ENCODE measurements around the gene MICU2. TPM values are rescaled to one million over a fixed set of nuclear protein-coding genes. Genes with fewer than 3 reads are reported as not detected.

MICU2 gene
- total and polyA plus RNA-seq, 3 donors from 2014 or later: 43.2 to 98.9 (median 81.1) TPM

DNA sequence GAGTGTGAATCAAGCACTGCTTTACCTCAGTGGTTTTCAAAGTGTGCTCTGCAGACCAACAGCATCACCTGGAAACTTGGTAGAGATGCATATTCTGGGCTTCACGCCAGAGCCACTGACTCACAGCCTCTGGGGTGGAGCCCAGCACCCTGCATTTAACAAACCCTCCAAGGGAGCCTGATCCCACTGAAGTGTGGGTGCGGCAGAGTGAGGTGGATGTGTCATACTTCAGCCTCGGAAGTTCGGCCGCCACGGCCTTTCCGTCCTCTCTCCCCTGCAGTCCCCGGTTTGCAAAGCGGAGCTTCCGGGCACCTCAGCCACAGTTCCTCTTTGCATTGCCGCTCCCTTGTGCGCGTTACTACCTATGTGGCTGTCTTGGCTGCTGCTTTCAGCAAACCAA is 33.3 kb upstream of the MICU2 start:
- Histone ChIP-seq H3K4me1 (no peaks in the 10 kb centered on the region), H3K4me3 (no peak overlapping the region), H3K36me3 (ENCODE audit: low read depth, missing control alignments) (no peaks in the 10 kb centered on the region), H3K9me3 (no peaks in the 10 kb centered on the region), H3K27me3 (no peaks in the 10 kb centered on the region), H3K27ac (no peak overlapping the region)
- intact Hi-C loops (cut with DNase I; ENCODE audit: low total_unique reads): no loop called here
- DNase-seq: no peak
- WGBS, 2 donors: 74 to 75% methylated on average over 12 to 13 of the region's 13 CpGs
- TF ChIP-seq POLR2A (IDR thresholded peaks at IDR 0.05): no peak
- TF ChIP-seq, protein P1, sequence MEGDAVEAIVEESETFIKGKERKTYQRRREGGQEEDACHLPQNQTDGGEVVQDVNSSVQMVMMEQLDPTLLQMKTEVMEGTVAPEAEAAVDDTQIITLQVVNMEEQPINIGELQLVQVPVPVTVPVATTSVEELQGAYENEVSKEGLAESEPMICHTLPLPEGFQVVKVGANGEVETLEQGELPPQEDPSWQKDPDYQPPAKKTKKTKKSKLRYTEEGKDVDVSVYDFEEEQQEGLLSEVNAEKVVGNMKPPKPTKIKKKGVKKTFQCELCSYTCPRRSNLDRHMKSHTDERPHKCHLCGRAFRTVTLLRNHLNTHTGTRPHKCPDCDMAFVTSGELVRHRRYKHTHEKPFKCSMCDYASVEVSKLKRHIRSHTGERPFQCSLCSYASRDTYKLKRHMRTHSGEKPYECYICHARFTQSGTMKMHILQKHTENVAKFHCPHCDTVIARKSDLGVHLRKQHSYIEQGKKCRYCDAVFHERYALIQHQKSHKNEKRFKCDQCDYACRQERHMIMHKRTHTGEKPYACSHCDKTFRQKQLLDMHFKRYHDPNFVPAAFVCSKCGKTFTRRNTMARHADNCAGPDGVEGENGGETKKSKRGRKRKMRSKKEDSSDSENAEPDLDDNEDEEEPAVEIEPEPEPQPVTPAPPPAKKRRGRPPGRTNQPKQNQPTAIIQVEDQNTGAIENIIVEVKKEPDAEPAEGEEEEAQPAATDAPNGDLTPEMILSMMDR (IDR thresholded peaks at IDR 0.05): no peak

DNA sequence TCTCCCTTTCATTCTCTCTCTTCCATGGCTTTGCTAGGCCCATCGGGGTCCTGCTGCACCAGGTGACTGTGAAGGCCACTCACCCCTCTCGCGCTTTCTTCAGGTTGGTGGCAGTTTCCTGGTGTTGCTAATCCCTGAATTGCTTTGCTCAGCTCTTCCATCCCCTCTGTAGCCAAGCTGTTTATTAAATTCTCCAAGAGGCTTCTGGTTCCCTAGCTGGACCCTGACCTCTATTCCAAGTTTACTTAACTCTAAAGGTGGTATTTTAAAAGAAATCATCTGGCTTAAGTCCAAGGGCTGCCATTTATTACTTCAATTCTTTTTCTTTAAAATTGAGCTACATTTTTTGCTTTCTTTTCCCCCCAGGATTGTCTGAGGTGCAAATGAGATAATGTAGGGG is 32.7 kb upstream of the MICU2 start:
- H3K9me3 ChIP-seq: no peaks in the 10 kb centered on the region
- H3K36me3 ChIP-seq (ENCODE audit: low read depth, missing control alignments): no peaks in the 10 kb centered on the region
- no peak overlapping the region for H3K4me3 ChIP-seq
- no peak overlapping the region for H3K27ac ChIP-seq
- no peaks in the 10 kb centered on the region for H3K4me1 ChIP-seq
- WGBS, 2 donors: 90 to 91% methylated on average over 3 of the region's 3 CpGs
- intact Hi-C loops (cut with DNase I; ENCODE audit: low total_unique reads): no loop called here
- H3K27me3 ChIP-seq: no peaks in the 10 kb centered on the region
- TF ChIP-seq POLR2A (IDR thresholded peaks at IDR 0.05): no peak
- TF ChIP-seq, protein P1 (IDR thresholded peaks at IDR 0.05): no peak
- DNase-seq: no peak

DNA sequence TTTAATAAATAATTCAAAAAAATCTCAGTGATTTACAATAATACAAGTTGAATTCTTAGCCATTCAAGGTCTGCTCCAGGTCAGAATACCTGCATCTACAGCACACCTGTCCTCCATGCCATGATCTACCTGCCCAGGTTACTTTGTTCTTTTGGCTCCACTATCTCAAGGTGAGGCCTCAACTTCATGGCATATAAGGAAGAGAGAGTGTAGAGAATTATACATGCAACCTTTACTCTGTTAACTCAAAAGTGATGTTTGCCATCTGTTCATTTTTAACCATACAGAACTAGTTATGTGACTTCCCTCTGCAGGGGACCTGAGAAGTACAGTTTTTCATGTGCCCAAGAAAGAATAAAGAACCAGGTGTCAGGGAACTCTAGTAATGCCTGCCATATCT is 28.2 kb upstream of the MICU2 start:
- H3K4me1 ChIP-seq: no peaks in the 10 kb centered on the region

DNA sequence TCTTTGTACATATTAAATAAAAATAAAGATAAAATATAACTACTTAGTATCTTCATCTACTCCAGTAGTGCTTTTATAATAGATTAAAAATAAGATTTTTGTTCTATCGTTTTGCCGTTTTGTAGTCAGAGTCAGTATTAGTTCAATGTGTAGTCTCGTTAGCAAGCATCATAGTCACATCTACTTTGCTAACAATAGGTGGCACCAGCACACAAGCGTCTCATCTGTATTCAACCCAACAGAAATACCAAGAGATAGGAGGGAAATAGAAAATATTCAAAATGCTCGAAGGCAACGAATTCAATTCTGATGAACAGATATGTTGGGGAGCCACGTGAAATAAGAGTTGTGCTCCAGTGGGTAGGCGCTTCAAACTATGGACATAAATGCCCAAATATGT is 21.4 kb upstream of the MICU2 start:
- intact Hi-C loops (cut with DNase I; ENCODE audit: low total_unique reads): no loop called here
- no peak overlapping the region for H3K27ac ChIP-seq
- H3K4me1 ChIP-seq: no peaks in the 10 kb centered on the region
- no peaks in the 10 kb centered on the region for H3K27me3 ChIP-seq
- no peaks in the 10 kb centered on the region for H3K36me3 ChIP-seq (ENCODE audit: low read depth, missing control alignments)
- H3K9me3 ChIP-seq: no peaks in the 10 kb centered on the region
- TF ChIP-seq, protein P1 (IDR thresholded peaks at IDR 0.05): no peak
- no peak for TF ChIP-seq POLR2A (IDR thresholded peaks at IDR 0.05)
- DNase-seq: no peak
- 52 to 53% methylated on average over 8 of the region's 8 CpGs for WGBS, 2 donors
- no peak overlapping the region for H3K4me3 ChIP-seq

More for the DNA sequence above, 28.2 kb upstream of the MICU2 start:
- intact Hi-C loops (cut with DNase I; ENCODE audit: low total_unique reads): no loop called here
- H3K27ac ChIP-seq: no peak overlapping the region
- H3K4me3 ChIP-seq: no peak overlapping the region
- no peak for TF ChIP-seq POLR2A (IDR thresholded peaks at IDR 0.05)
- TF ChIP-seq, protein P1 (IDR thresholded peaks at IDR 0.05): no peak
- H3K9me3 ChIP-seq: no peaks in the 10 kb centered on the region
- no peak for DNase-seq
- H3K27me3 ChIP-seq: no peaks in the 10 kb centered on the region
- no peaks in the 10 kb centered on the region for H3K36me3 ChIP-seq (ENCODE audit: low read depth, missing control alignments)

DNA sequence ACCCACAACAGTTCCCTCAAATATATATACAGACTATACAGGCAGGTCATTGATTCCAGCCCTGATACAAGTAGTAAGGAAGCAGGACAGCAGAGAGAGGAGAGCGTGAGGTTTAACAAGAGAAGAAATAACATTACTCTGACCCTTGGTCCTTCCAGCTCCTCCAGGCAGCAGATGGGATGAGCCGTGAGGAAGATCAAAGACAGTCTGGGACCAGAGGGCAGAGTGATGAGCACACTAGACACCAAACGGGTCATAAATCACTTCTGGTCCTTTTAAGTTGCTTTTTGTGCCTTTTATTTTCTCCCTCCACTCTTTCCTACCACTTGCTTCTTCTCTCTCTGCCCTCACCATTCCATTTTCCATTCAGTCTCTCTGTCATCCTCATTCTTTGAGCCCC is 16.9 kb upstream of the MICU2 start:
- DNase-seq: no peak
- 42 to 60% methylated on average over 3 of the region's 3 CpGs for WGBS, 2 donors
- H3K27ac ChIP-seq: no peak overlapping the region
- no peaks in the 10 kb centered on the region for H3K36me3 ChIP-seq (ENCODE audit: low read depth, missing control alignments)
- no peaks in the 10 kb centered on the region for H3K4me1 ChIP-seq
- no peaks in the 10 kb centered on the region for H3K27me3 ChIP-seq
- TF ChIP-seq POLR2A (IDR thresholded peaks at IDR 0.05): no peak
- TF ChIP-seq, protein P1 (IDR thresholded peaks at IDR 0.05): no peak
- H3K4me3 ChIP-seq: no peak overlapping the region
- intact Hi-C loops (cut with DNase I; ENCODE audit: low total_unique reads): no loop called here
- H3K9me3 ChIP-seq: no peaks in the 10 kb centered on the region
